Cardiac muscle cell (in vitro differentiated cells and primary cell): ENCODE measurements around the gene TMPRSS2. TPM values are rescaled to one million over a fixed set of nuclear protein-coding genes. Genes with fewer than 3 reads are reported as not detected.

Source experiments
- DNase-seq, 2 donors: peaks; one replicate each; pipeline versions ENCODE4 v3.0.0 to v3.0.0-alpha.2; 2010 to 2017; ENCODE audit warnings: low read depth in 1 of 2, low spot score in 1 of 2
- H3K27ac ChIP-seq: fragments of 200-600 bp; sonication (generic); 2 replicates; pipeline ENCODE4 v1.5.1; 2016
- H3K27me3 ChIP-seq: fragments of 200-600 bp; sonication (generic); 2 replicates; pipeline ENCODE4 v1.6.0; 2016; ENCODE audit warnings: control low read depth
- H3K36me3 ChIP-seq: fragments of 200-600 bp; sonication (generic); 2 replicates; pipeline ENCODE4 v1.5.1; 2016; ENCODE audit warnings: control low read depth
- H3K4me1 ChIP-seq: fragments of 200-600 bp; sonication (generic); 2 replicates; pipeline ENCODE4 v1.8.1; 2017; ENCODE audit warnings: low read depth, mild to moderate bottlenecking, mixed run types
- H3K4me3 ChIP-seq: fragments of 200-600 bp; sonication (generic); 2 replicates; pipeline ENCODE4 v1.5.1; 2016; ENCODE audit warnings: mild to moderate bottlenecking
- H3K9me3 ChIP-seq: fragments of 200-600 bp; sonication (generic); 2 replicates; pipeline ENCODE4 v1.5.1; 2017; ENCODE audit warnings: low read depth, mild to moderate bottlenecking, control low read depth
- CTCF ChIP-seq: IDR thresholded peaks from 2 replicates; pipeline ENCODE4 v1.5.1; 2012; ENCODE audit warnings: low read depth, mild to moderate bottlenecking, low read length
- polyA plus RNA-seq: library from polyadenylated mRNA; unstranded; fragments of >200 nt; fragmentation: Nextera tagmentation; extraction: Ambion mirVana; gene quantifications from 2 replicates; pipeline ENCODE4 v1.2.1, GENCODE V29; 2016
- total RNA-seq: library from RNA; depleted of rRNA; stranded (reverse); fragments of >200 nt; gene quantifications from 2 replicates; pipeline ENCODE4 v1.2.3, GENCODE V29; 2016

TMPRSS2 gene
- total and polyA plus RNA-seq, 2 experiments from 2014 or later, result not detected

GRCh38 chr21:41488080-41488479 is 19.9 kb downstream of the TMPRSS2 start:
- TF ChIP-seq CTCF, result no peak
- DNase-seq, result no peak
- Histone ChIP-seq H3K36me3 (no peaks in the 10 kb centered on the region), H3K9me3 (no peaks in the 10 kb centered on the region), H3K27me3 (no peaks in the 10 kb centered on the region), H3K4me3 (no peak overlapping the region), H3K27ac (no peak overlapping the region), H3K4me1 (no peaks in the 10 kb centered on the region)

GRCh38 chr21:41487082-41487481 is 20.9 kb downstream of the TMPRSS2 start:
- Histone ChIP-seq H3K27me3 (no peaks in the 10 kb centered on the region), H3K27ac (no peak overlapping the region), H3K4me1 (no peaks in the 10 kb centered on the region), H3K36me3 (no peaks in the 10 kb centered on the region), H3K4me3 (no peak overlapping the region), H3K9me3 (no peaks in the 10 kb centered on the region)
- TF ChIP-seq CTCF, result no peak
- no peak for DNase-seq

- H3K27ac ChIP-seq, result no peak overlapping the region
- no peak overlapping the region for H3K4me3 ChIP-seq
- TF ChIP-seq CTCF, result no peak
- no peaks in the 10 kb centered on the region for H3K27me3 ChIP-seq
- H3K9me3 ChIP-seq, result no peaks in the 10 kb centered on the region
- no peak for DNase-seq
- no peaks in the 10 kb centered on the region for H3K4me1 ChIP-seq
- no peaks in the 10 kb centered on the region for H3K36me3 ChIP-seq
These were observed 24.0 kb downstream of the TMPRSS2 start for GRCh38 chr21:41483973-41484372.

- no peaks in the 10 kb centered on the region for H3K27me3 ChIP-seq
- no peaks in the 10 kb centered on the region for H3K36me3 ChIP-seq
- DNase-seq, result peak in 1 of 2 donors; percentile 42
- H3K9me3 ChIP-seq, result no peaks in the 10 kb centered on the region
- no peak overlapping the region for H3K27ac ChIP-seq
- TF ChIP-seq CTCF, result no peak
- H3K4me3 ChIP-seq, result no peak overlapping the region
- H3K4me1 ChIP-seq, result no peaks in the 10 kb centered on the region
These were observed 24.5 kb downstream of the TMPRSS2 start for GRCh38 chr21:41483415-41483814.

GRCh38 chr21:41482980-41483379 is 25.0 kb downstream of the TMPRSS2 start:
- H3K27me3 ChIP-seq, result no peaks in the 10 kb centered on the region
- H3K36me3 ChIP-seq, result no peaks in the 10 kb centered on the region
- no peak overlapping the region for H3K27ac ChIP-seq
- H3K9me3 ChIP-seq, result no peaks in the 10 kb centered on the region
- no peaks in the 10 kb centered on the region for H3K4me1 ChIP-seq
- H3K4me3 ChIP-seq, result no peak overlapping the region
- DNase-seq, result no peak
- TF ChIP-seq CTCF, result no peak

GRCh38 chr21:41482301-41482700 is 25.7 kb downstream of the TMPRSS2 start:
- H3K36me3 ChIP-seq, result no peaks in the 10 kb centered on the region
- no peaks in the 10 kb centered on the region for H3K27me3 ChIP-seq
- H3K9me3 ChIP-seq, result no peaks in the 10 kb centered on the region
- no peak for TF ChIP-seq CTCF
- H3K4me3 ChIP-seq, result no peak overlapping the region
- no peaks in the 10 kb centered on the region for H3K4me1 ChIP-seq
- DNase-seq, result peak in 1 of 2 donors; percentile 28
- no peak overlapping the region for H3K27ac ChIP-seq
